ENCODE results near the gene PRG2.

DNA sequence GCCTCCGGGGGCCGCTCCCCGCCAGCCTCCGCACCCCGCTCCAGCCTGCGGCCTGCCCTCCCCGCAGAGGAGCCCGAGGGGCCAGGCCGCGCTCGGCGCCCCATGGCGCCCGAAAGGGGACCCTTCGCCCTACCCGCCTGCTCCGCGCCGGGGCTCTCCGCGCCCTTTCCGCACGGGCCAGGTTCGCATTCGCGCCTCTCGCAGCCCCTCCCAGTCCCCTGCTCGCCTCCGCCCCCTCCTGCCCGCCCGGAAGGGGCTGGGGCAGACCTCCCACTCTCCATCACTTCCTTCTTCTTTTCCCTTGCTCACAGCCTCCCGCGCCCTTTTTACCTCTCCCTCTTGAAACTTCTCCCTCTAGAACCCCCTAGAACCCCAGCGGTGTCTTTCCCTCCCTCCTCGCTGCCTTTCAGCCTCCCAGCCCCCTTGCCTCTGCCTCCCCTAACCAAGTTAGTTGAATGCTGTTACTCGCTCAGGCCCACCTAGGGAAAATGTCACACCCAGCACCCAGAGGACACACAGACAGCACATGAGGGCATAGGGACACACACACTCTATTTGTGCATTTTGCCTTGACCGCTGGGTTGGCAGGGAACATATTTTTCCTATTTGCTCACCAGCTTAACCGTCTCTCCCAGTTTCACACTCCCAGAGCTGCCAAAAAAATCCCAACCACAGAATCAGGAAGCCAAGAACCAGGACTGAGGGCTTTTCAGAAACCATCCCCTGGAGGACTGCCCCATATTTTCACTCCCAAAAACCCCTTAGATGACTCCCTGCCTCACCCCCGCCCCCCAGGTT is 36.7 kb upstream of the PRG2 start, which contains the start of gene SLC43A3:
- TF ChIP-seq, protein P1, sequence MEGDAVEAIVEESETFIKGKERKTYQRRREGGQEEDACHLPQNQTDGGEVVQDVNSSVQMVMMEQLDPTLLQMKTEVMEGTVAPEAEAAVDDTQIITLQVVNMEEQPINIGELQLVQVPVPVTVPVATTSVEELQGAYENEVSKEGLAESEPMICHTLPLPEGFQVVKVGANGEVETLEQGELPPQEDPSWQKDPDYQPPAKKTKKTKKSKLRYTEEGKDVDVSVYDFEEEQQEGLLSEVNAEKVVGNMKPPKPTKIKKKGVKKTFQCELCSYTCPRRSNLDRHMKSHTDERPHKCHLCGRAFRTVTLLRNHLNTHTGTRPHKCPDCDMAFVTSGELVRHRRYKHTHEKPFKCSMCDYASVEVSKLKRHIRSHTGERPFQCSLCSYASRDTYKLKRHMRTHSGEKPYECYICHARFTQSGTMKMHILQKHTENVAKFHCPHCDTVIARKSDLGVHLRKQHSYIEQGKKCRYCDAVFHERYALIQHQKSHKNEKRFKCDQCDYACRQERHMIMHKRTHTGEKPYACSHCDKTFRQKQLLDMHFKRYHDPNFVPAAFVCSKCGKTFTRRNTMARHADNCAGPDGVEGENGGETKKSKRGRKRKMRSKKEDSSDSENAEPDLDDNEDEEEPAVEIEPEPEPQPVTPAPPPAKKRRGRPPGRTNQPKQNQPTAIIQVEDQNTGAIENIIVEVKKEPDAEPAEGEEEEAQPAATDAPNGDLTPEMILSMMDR (conservative IDR thresholded peaks at IDR 0.05; ENCODE audit: low read depth, low read length): no peak
- no peak for TF ChIP-seq EZH2 (IDR thresholded peaks at IDR 0.05; ENCODE audit: low read length, unreplicated experiment)
